ENCODE data around the gene LEKR1.
"Not testable (repeated sequence)": the region's sequence is repeated elsewhere in the genome, so short reads cannot be mapped to it uniquely, and the experiment has no call there.

LEKR1 gene

GRCh38 chr3:156826144-156826895 is at the start of gene LEKR1:
Gene LEKR1 (plus strand): TSS chr3:156826353. CDS start chr3:156829330, 2,977 bp downstream.
- peak; percentile 79 for DNase-seq (ENCODE audit: low spot score)

- no peak for DNase-seq (ENCODE audit: low spot score)
Observed at GRCh38 chr3:156776871-156777270, 49.3 kb upstream of the LEKR1 start.

- DNase-seq (ENCODE audit: low spot score), result peak; percentile 37
Observed at GRCh38 chr3:156781310-156782230, 44.6 kb upstream of the LEKR1 start.

GRCh38 chr3:156782319-156782718 is 43.8 kb upstream of the LEKR1 start:
- no peak for DNase-seq (ENCODE audit: low spot score)

GRCh38 chr3:156782921-156783320 is 43.2 kb upstream of the LEKR1 start:
- no peak for DNase-seq (ENCODE audit: low spot score)

GRCh38 chr3:156787001-156787400 is 39.2 kb upstream of the LEKR1 start:
- DNase-seq (ENCODE audit: low spot score), result no peak

- DNase-seq (ENCODE audit: low spot score), result peak; percentile 92
Observed at GRCh38 chr3:156787926-156788663, 38.1 kb upstream of the LEKR1 start.

- no peak for DNase-seq (ENCODE audit: low spot score)
Observed at GRCh38 chr3:156788846-156789245, 37.3 kb upstream of the LEKR1 start.

- no peak for DNase-seq (ENCODE audit: low spot score)
Observed at GRCh38 chr3:156790156-156790555, 36.0 kb upstream of the LEKR1 start.

- DNase-seq (ENCODE audit: low spot score), result no peak
Observed at GRCh38 chr3:156792114-156792513, 34.0 kb upstream of the LEKR1 start.

GRCh38 chr3:156792536-156792935 is 33.6 kb upstream of the LEKR1 start:
- DNase-seq (ENCODE audit: low spot score), result no peak

GRCh38 chr3:156792945-156793344 is 33.2 kb upstream of the LEKR1 start:
- peak; percentile 40 for DNase-seq (ENCODE audit: low spot score)

- no peak for DNase-seq (ENCODE audit: low spot score)
Observed at GRCh38 chr3:156793400-156793799, 32.8 kb upstream of the LEKR1 start.

GRCh38 chr3:156793851-156794250 is 32.3 kb upstream of the LEKR1 start:
- no peak for DNase-seq (ENCODE audit: low spot score)

- no peak for DNase-seq (ENCODE audit: low spot score)
Observed at GRCh38 chr3:156795890-156796481, 30.2 kb upstream of the LEKR1 start.

GRCh38 chr3:156797368-156797767 is 28.8 kb upstream of the LEKR1 start:
- no peak for DNase-seq (ENCODE audit: low spot score)

- DNase-seq (ENCODE audit: low spot score), result not testable (repeated sequence)
Observed at GRCh38 chr3:156800287-156800686, 25.9 kb upstream of the LEKR1 start.

- no peak for DNase-seq (ENCODE audit: low spot score)
Observed at GRCh38 chr3:156801746-156802145, 24.4 kb upstream of the LEKR1 start.

GRCh38 chr3:156802821-156803606 is 23.1 kb upstream of the LEKR1 start:
- DNase-seq (ENCODE audit: low spot score), result no peak

GRCh38 chr3:156803952-156804741 is 22.0 kb upstream of the LEKR1 start:
- no peak for DNase-seq (ENCODE audit: low spot score)
